IMR-90 (cell line): ENCODE data around the gene SPTB.

Source experiments
- BHLHE40 ChIP-seq: fragments of 150-350 bp; IDR thresholded peaks from 2 replicates; pipeline ENCODE4 v1.6.1; 2016; ENCODE audit warnings: mild to moderate bottlenecking, low read depth, low read length
- CTCF ChIP-seq: conservative IDR thresholded peaks from 2 replicates; pipeline ENCODE4 v1.5.1; 2012; ENCODE audit warnings: mild to moderate bottlenecking, low read depth, low read length, improper control_type of control experiment
- POLR2A ChIP-seq: IDR thresholded peaks from 2 replicates; pipeline ENCODE4 v1.6.1; 2012; ENCODE audit warnings: mild to moderate bottlenecking, low read depth, low read length
- RCOR1 ChIP-seq: IDR thresholded peaks from 2 replicates; pipeline ENCODE4 v1.6.1; 2012; ENCODE audit warnings: mild to moderate bottlenecking, low read length, improper control_type of control experiment; ENCODE audit not compliant: insufficient replicate concordance
- SMC3 ChIP-seq: fragments of 150-350 bp; IDR thresholded peaks from 2 replicates; pipeline ENCODE4 v1.6.1; 2016; ENCODE audit warnings: low read depth, mild to moderate bottlenecking, antibody characterized with exemption, low read length, moderate library complexity
- USF2 ChIP-seq: fragments of 150-350 bp; IDR thresholded peaks from 2 replicates; pipeline ENCODE4 v1.6.1; 2017; ENCODE audit warnings: mild to moderate bottlenecking, antibody characterized with exemption, low read length, low read depth

GRCh38 chr14:64772397-64772950 is 107.2 kb downstream of the SPTB start:
- TF ChIP-seq POLR2A (no peak), CTCF (no peak), USF2 (no peak), RCOR1 (no peak), BHLHE40 (no peak), SMC3 (no peak)
